H9 (cell line): Measurements from ENCODE around the gene METTL1. TPM values are rescaled to one million over a fixed set of nuclear protein-coding genes. Genes with fewer than 3 reads are reported as not detected.

Experiments
- DNase-seq: peaks from one replicate; pipeline ENCODE4 v3.0.0-alpha.2; 2017
- H2AFZ ChIP-seq: one replicate; pipeline ENCODE4 v1.6.1; 2013; ENCODE audit warnings: mild to moderate bottlenecking, low read length, control low read depth, moderate library complexity
- H2AK5ac ChIP-seq: 2 replicates; pipeline ENCODE4 v1.6.1; 2013; ENCODE audit warnings: low read length, control low read depth, mixed read lengths; ENCODE audit not compliant: insufficient read length
- H2BK120ac ChIP-seq: one replicate; pipeline ENCODE4 v1.6.1; 2013; ENCODE audit warnings: low read depth, mild to moderate bottlenecking, low read length, control low read depth, inconsistent platforms; ENCODE audit not compliant: poor library complexity, severe bottlenecking
- H2BK12ac ChIP-seq: 2 replicates; pipeline ENCODE4 v1.6.1; 2013; ENCODE audit warnings: low read length, control low read depth, mixed read lengths, low read depth; ENCODE audit not compliant: insufficient read length
- H2BK15ac ChIP-seq: 2 replicates; pipeline ENCODE4 v1.6.1; 2013; ENCODE audit warnings: low read depth, low read length, control low read depth
- H2BK20ac ChIP-seq: one replicate; pipeline ENCODE4 v1.6.1; 2013; ENCODE audit warnings: low read depth, mild to moderate bottlenecking, low read length, control low read depth, inconsistent platforms; ENCODE audit not compliant: poor library complexity, severe bottlenecking
- H2BK5ac ChIP-seq: 2 replicates; pipeline ENCODE4 v1.6.1; 2013; ENCODE audit warnings: low read length, control low read depth, mixed read lengths; ENCODE audit not compliant: insufficient read length
- H3K14ac ChIP-seq: 2 replicates; pipeline ENCODE4 v1.6.1; 2013; ENCODE audit warnings: low read length, control low read depth; ENCODE audit not compliant: insufficient read depth
- H3K18ac ChIP-seq: 2 replicates; pipeline ENCODE4 v1.6.1; 2013; ENCODE audit warnings: low read depth, mild to moderate bottlenecking, mixed read lengths, low read length, control low read depth; ENCODE audit not compliant: insufficient read length
- H3K23ac ChIP-seq: 2 replicates; pipeline ENCODE4 v1.6.1; 2013; ENCODE audit warnings: low read length, control low read depth, mixed read lengths, low read depth; ENCODE audit not compliant: insufficient read length
- H3K23me2 ChIP-seq: 2 replicates; pipeline ENCODE4 v1.6.1; 2013; ENCODE audit warnings: low read depth, mild to moderate bottlenecking, mixed read lengths, low read length, control low read depth; ENCODE audit not compliant: insufficient read length, poor library complexity, severe bottlenecking
- H3K27ac ChIP-seq: 2 replicates; pipeline ENCODE4 v1.5.1; 2013; ENCODE audit warnings: low read length, control low read depth, mixed read lengths, low read depth; ENCODE audit not compliant: insufficient read length
- H3K27me3 ChIP-seq: 2 replicates; pipeline ENCODE4 v1.6.1; 2013; ENCODE audit warnings: low read length, control low read depth, inconsistent platforms; ENCODE audit not compliant: insufficient read depth
- H3K4ac ChIP-seq: 2 replicates; pipeline ENCODE4 v1.6.1; 2013; ENCODE audit warnings: low read depth, mild to moderate bottlenecking, control low read depth, inconsistent platforms, low read length, moderate library complexity
- H3K4me1 ChIP-seq: 2 replicates; pipeline ENCODE4 v1.6.1; 2013; ENCODE audit warnings: low read length, control low read depth, inconsistent platforms; ENCODE audit not compliant: insufficient read depth
- H3K4me2 ChIP-seq: 2 replicates; pipeline ENCODE4 v1.6.1; 2013; ENCODE audit warnings: low read length, control low read depth, mixed read lengths; ENCODE audit not compliant: insufficient read length, insufficient read depth
- H3K56ac ChIP-seq: 2 replicates; pipeline ENCODE4 v1.6.1; 2013; ENCODE audit warnings: low read depth, mild to moderate bottlenecking, mixed read lengths, low read length, control low read depth; ENCODE audit not compliant: insufficient read length
- H3K79me1 ChIP-seq: 2 replicates; pipeline ENCODE4 v1.6.1; 2013; ENCODE audit warnings: low read depth, mild to moderate bottlenecking, moderate library complexity, low read length, control low read depth, inconsistent platforms; ENCODE audit not compliant: insufficient read depth, poor library complexity, severe bottlenecking
- H3K79me2 ChIP-seq: 2 replicates; pipeline ENCODE4 v1.6.1; 2013; ENCODE audit warnings: low read length, control low read depth, inconsistent platforms; ENCODE audit not compliant: insufficient read depth
- H3K9ac ChIP-seq: 2 replicates; pipeline ENCODE4 v1.6.1; 2013; ENCODE audit warnings: low read length, control low read depth, mixed read lengths; ENCODE audit not compliant: insufficient read length; ENCODE audit errors: extremely low read depth
- H3K9me3 ChIP-seq: one replicate; pipeline ENCODE4 v1.6.1; 2013; ENCODE audit warnings: low read depth, low read length, inconsistent platforms; ENCODE audit not compliant: control insufficient read depth
- H3T11ph ChIP-seq: one replicate; pipeline ENCODE4 v1.6.1; 2013; ENCODE audit warnings: mild to moderate bottlenecking, low read length, control low read depth, inconsistent platforms
- H4K20me1 ChIP-seq: one replicate; pipeline ENCODE4 v1.6.1; 2013; ENCODE audit not compliant: control insufficient read depth, insufficient read length, insufficient read depth
- H4K5ac ChIP-seq: 2 replicates; pipeline ENCODE4 v1.6.1; 2013; ENCODE audit warnings: low read depth, mild to moderate bottlenecking, mixed read lengths, low read length, control low read depth; ENCODE audit not compliant: insufficient read length
- H4K8ac ChIP-seq: replicated peaks from 2 replicates; pipeline ENCODE4 v1.6.1; 2013; ENCODE audit warnings: low read length, control low read depth, mixed read lengths, low read depth; ENCODE audit not compliant: insufficient read length
- H4K91ac ChIP-seq: 2 replicates; pipeline ENCODE4 v1.6.1; 2013; ENCODE audit warnings: low read depth, mild to moderate bottlenecking, moderate library complexity, mixed read lengths, low read length, control low read depth; ENCODE audit not compliant: insufficient read length
- H3K27ac Mint-ChIP-seq, 3 experiments: 2 replicates in 2 of 3; 3 replicates in 1 of 3; pipeline ENCODE4 v1.8.0; 2020 to 2021; ENCODE audit warnings: mixed read lengths in 3 of 3, mild to moderate bottlenecking in 1 of 3, moderate library complexity in 1 of 3
- H3K27me3 Mint-ChIP-seq: 2 replicates; pipeline ENCODE4 v1.8.0; 2021; ENCODE audit warnings: low read depth, mild to moderate bottlenecking, moderate library complexity, mixed read lengths
- H3K36me3 Mint-ChIP-seq, 3 experiments: 2 replicates in 2 of 3; 3 replicates in 1 of 3; pipeline ENCODE4 v1.8.0; 2020 to 2021; ENCODE audit warnings: low read depth in 3 of 3, mixed read lengths in 3 of 3; ENCODE audit not compliant: insufficient read depth in 1 of 3
- H3K4me1 Mint-ChIP-seq, 2 experiments: 2 replicates each; pipeline ENCODE4 v1.8.0; 2020; ENCODE audit warnings: mixed read lengths in 2 of 2
- H3K4me3 Mint-ChIP-seq, 2 experiments: 2 replicates in 1 of 2; 3 replicates in 1 of 2; pipeline ENCODE4 v1.8.0; 2020 to 2021; ENCODE audit warnings: mild to moderate bottlenecking in 2 of 2, mixed read lengths in 2 of 2, moderate library complexity in 1 of 2
- H3K9me3 Mint-ChIP-seq, 2 experiments: 2 replicates in 1 of 2; 3 replicates in 1 of 2; pipeline ENCODE4 v1.8.0; 2020; ENCODE audit warnings: mild to moderate bottlenecking in 2 of 2, mixed read lengths in 2 of 2, moderate library complexity in 1 of 2
- CTCF ChIP-seq: fragments of 200-600 bp; sonication (generic); conservative IDR thresholded peaks from 3 replicates; pipeline ENCODE4 v1.8.0; 2021; ENCODE audit warnings: antibody characterized with exemption, mild to moderate bottlenecking
- WGBS: extraction: QIAGEN DNeasy Blood & Tissue Kit; methylation state at CpG from one replicate; pipeline ENCODE4 v1.1.7; 2013; ENCODE audit warnings: missing lambda C conversion rate, low lambda C conversion rate, mixed read lengths; ENCODE audit not compliant: insufficient read length; ENCODE audit errors: extremely low coverage; 5-methylcytosine and 5-hydroxymethylcytosine counted together
- total RNA-seq: library from RNA; stranded (reverse); gene quantifications from 2 replicates; pipeline ENCODE4 v1.2.1, GENCODE V29; 2021

METTL1 gene
- total RNA-seq, 1 experiment from 2014 or later: 58.4 TPM

DNA sequence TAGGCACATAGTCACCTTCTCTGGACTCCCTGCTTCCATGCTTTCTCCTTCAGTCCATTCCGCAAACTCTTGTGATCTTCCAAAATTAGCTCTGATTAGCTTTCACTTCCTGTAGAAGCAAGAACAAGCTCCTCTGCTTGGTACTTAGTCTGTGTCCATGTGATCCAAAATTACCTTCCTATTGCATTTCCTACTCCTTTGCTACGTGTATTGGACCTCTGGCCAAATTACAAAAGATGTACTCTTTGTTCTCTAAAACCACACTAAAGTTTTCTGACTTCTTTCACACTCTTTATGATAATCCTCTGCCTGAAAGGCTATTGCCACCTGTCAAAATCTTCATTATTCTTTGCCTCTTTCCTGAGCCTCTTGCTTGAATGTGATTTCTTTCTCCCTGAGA is 9.9 kb upstream of the METTL1 start:
- Histone ChIP-seq H2BK12ac (no peak overlapping the region), H3K27me3 (no peaks in the 10 kb centered on the region), H2AFZ (no peak overlapping the region), H3K18ac (no peak overlapping the region), H3K4me1 (no peaks in the 10 kb centered on the region), H3K27ac (no peak overlapping the region), H3K9me3 (no peaks in the 10 kb centered on the region), H3K23me2 (peaks cover 5% of the 10 kb centered on the region), H3K23ac (no peak overlapping the region), H3T11ph (no peak overlapping the region), H4K8ac (no peak overlapping the region), H3K14ac (no peak overlapping the region), H3K79me2 (no peaks in the 10 kb centered on the region; the same call in 1 of the 2 replicates), H2BK5ac (no peak overlapping the region), H3K9ac (no peak overlapping the region), H3K79me1 (no peaks in the 10 kb centered on the region), H4K20me1 (no peaks in the 10 kb centered on the region), H2AK5ac (no peak overlapping the region), H4K91ac (no peak overlapping the region), H2BK15ac (no peak overlapping the region), H3K4me2 (no peak overlapping the region), H3K4ac (no peak overlapping the region), H2BK20ac (no peak overlapping the region), H2BK120ac (no peak overlapping the region), H3K56ac (no peak overlapping the region), H4K5ac (no peak overlapping the region)
- TF ChIP-seq CTCF: no peak
- peaks cover 0 to 3% of the 10 kb centered on the region in 2 experiments; a peak in 2 of 5 replicates for H3K9me3 Mint-ChIP-seq
- no peaks in the 10 kb centered on the region for H3K27me3 Mint-ChIP-seq
- H3K36me3 Mint-ChIP-seq: peaks cover 14 to 26% (median 14%) of the 10 kb centered on the region in 3 experiments
- DNase-seq: no peak
- peaks cover 4 to 7% of the 10 kb centered on the region in 2 experiments for H3K4me1 Mint-ChIP-seq
- no peak overlapping the region for H3K27ac Mint-ChIP-seq
- peak overlapping the region in 1 of 2 experiments; percentile 100; a peak in 2 of 5 replicates for H3K4me3 Mint-ChIP-seq
- no CpG with 5 or more reads among the region's 2 CpGs for WGBS
